Measurements from ENCODE around the gene C4orf33. TPM values are rescaled to one million over a fixed set of nuclear protein-coding genes. Genes with fewer than 3 reads are reported as not detected.

The C4orf33 gene
- total and polyA plus RNA-seq, 7 donors, result 1.4 to 3.1 (median 1.8) TPM

GRCh38 chr4:129129143-129129542 lies 33.2 kb downstream of the C4orf33 start:
- no peak overlapping the region for H3K27ac ChIP-seq
- ATAC-seq (no peak), DNase-seq (no peak)
- H3K9me3 ChIP-seq, result no peaks in the 10 kb centered on the region
- H3K27me3 ChIP-seq (ENCODE audit: insufficient read depth in 3 of 3, low read length in 2 of 3), result no peaks in the 10 kb centered on the region
- WGBS, 3 donors, result 48 to 65% (median 57%) methylated on average over 2 of the region's 2 CpGs
- H3K36me3 ChIP-seq (ENCODE audit: insufficient read depth in 1 of 2, low read depth in 1 of 2), result no peaks in the 10 kb centered on the region
- intact Hi-C loops (cut with DNase I), result no loop called here
- TF ChIP-seq, protein P1, sequence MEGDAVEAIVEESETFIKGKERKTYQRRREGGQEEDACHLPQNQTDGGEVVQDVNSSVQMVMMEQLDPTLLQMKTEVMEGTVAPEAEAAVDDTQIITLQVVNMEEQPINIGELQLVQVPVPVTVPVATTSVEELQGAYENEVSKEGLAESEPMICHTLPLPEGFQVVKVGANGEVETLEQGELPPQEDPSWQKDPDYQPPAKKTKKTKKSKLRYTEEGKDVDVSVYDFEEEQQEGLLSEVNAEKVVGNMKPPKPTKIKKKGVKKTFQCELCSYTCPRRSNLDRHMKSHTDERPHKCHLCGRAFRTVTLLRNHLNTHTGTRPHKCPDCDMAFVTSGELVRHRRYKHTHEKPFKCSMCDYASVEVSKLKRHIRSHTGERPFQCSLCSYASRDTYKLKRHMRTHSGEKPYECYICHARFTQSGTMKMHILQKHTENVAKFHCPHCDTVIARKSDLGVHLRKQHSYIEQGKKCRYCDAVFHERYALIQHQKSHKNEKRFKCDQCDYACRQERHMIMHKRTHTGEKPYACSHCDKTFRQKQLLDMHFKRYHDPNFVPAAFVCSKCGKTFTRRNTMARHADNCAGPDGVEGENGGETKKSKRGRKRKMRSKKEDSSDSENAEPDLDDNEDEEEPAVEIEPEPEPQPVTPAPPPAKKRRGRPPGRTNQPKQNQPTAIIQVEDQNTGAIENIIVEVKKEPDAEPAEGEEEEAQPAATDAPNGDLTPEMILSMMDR (IDR thresholded peaks at IDR 0.05), result no peak
- H3K4me1 ChIP-seq, result no peaks in the 10 kb centered on the region
- no peak overlapping the region for H3K4me3 ChIP-seq

- intact Hi-C loops (cut with DNase I), result no loop called here
- Histone ChIP-seq H3K36me3 (ENCODE audit: insufficient read depth in 1 of 2, low read depth in 1 of 2) (no peaks in the 10 kb centered on the region), H3K4me1 (no peaks in the 10 kb centered on the region), H3K4me3 (no peak overlapping the region), H3K9me3 (no peaks in the 10 kb centered on the region), H3K27me3 (ENCODE audit: insufficient read depth in 3 of 3, low read length in 2 of 3) (no peaks in the 10 kb centered on the region), H3K27ac (no peak overlapping the region)
- WGBS, 3 donors, result 87 to 97% (median 89%) methylated on average over 2 of the region's 2 CpGs
- ATAC-seq (no peak), DNase-seq (no peak)
- TF ChIP-seq, protein P1 (IDR thresholded peaks at IDR 0.05), result no peak
Measured at GRCh38 chr4:129131343-129131742, 35.4 kb downstream of the C4orf33 start.

DNA sequence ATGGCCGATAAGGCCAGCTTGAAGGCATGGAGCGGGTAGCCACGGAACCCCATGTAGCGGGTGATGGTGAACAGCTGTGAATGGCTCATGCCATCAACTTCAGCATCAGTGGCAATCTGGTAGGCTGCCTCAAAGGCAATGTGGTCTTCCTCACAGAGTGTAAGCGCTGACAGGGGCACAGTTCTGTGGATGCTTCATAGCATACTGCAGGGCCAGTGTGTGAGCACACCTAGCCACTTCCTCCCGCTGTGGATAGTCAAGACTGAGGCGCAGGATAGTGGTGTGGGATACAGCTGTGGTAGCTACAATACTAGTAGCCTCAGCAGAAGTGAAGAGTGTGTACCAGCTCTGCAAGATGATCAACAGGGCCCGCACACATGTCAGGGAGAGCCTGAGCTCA lies 40.5 kb downstream of the C4orf33 start:
- Histone ChIP-seq H3K4me3 (no peak overlapping the region), H3K4me1 (no peaks in the 10 kb centered on the region), H3K9me3 (no peaks in the 10 kb centered on the region), H3K36me3 (ENCODE audit: insufficient read depth in 1 of 2, low read depth in 1 of 2) (no peaks in the 10 kb centered on the region), H3K27me3 (ENCODE audit: insufficient read depth in 3 of 3, low read length in 2 of 3) (no peaks in the 10 kb centered on the region), H3K27ac (no peak overlapping the region)
- TF ChIP-seq, protein P1 (IDR thresholded peaks at IDR 0.05), result no peak
- WGBS, 3 donors, result 84 to 92% (median 84%) methylated on average over 8 of the region's 8 CpGs
- no peak for DNase-seq
- intact Hi-C loops (cut with DNase I), result no loop called here
- ATAC-seq, result no peak

- TF ChIP-seq, protein P1 (IDR thresholded peaks at IDR 0.05), result no peak
- Histone ChIP-seq H3K27ac (no peak overlapping the region), H3K4me3 (no peak overlapping the region), H3K36me3 (ENCODE audit: insufficient read depth in 1 of 2, low read depth in 1 of 2) (no peaks in the 10 kb centered on the region), H3K27me3 (ENCODE audit: insufficient read depth in 3 of 3, low read length in 2 of 3) (no peaks in the 10 kb centered on the region), H3K9me3 (no peaks in the 10 kb centered on the region), H3K4me1 (no peaks in the 10 kb centered on the region)
- 44 to 52% (median 46%) methylated on average over 6 of the region's 6 CpGs for WGBS, 3 donors
- DNase-seq, result no peak
- intact Hi-C loops (cut with DNase I), result no loop called here
- no peak for ATAC-seq
Measured at GRCh38 chr4:129138810-129139496, 43.0 kb downstream of the C4orf33 start.

GRCh38 chr4:129140521-129140920 lies 44.6 kb downstream of the C4orf33 start:
- DNase-seq (no peak), ATAC-seq (no peak)
- Histone ChIP-seq H3K4me1 (no peaks in the 10 kb centered on the region), H3K4me3 (no peak overlapping the region), H3K27me3 (ENCODE audit: insufficient read depth in 3 of 3, low read length in 2 of 3) (no peaks in the 10 kb centered on the region), H3K36me3 (ENCODE audit: insufficient read depth in 1 of 2, low read depth in 1 of 2) (no peaks in the 10 kb centered on the region), H3K9me3 (no peaks in the 10 kb centered on the region), H3K27ac (no peak overlapping the region)
- TF ChIP-seq, protein P1 (IDR thresholded peaks at IDR 0.05), result no peak
- intact Hi-C loops (cut with DNase I), result no loop called here
- 60 to 69% (median 67%) methylated on average over 2 of the region's 2 CpGs for WGBS, 3 donors
